ENCODE measurements around the gene TNKS1BP1. TPM values are rescaled to one million over a fixed set of nuclear protein-coding genes. Genes with fewer than 3 reads are reported as not detected.

Gene TNKS1BP1
- total RNA-seq, 2 experiments from 2014 or later, result 12.9 to 13.2 TPM

- no peak for DNase-seq
- Mint-ChIP-seq H3K4me3 (peak overlapping the region; percentile 66), H3K27ac (peak overlapping the region; percentile 66), H3K4me1 (ENCODE audit: low read depth) (peaks cover 36% of the 10 kb centered on the region), H3K9me3 (no peaks in the 10 kb centered on the region), H3K27me3 (no peaks in the 10 kb centered on the region), H3K36me3 (ENCODE audit: low read depth) (peaks cover 38% of the 10 kb centered on the region)
- CTCF ChIA-PET, result interaction anchor here (0.6 to 0.8 kb wide), 4 partner anchors 14 to 1268 kb away, joined by 3 to 4 read pairs (median 4); no protein-coding TSS in a partner anchor
- no peak for TF ChIP-seq CTCF (IDR thresholded peaks at IDR 0.05)
- Histone ChIP-seq H3K4me3 (ENCODE audit: low read length) (no peak overlapping the region), H3K27me3 (ENCODE audit: control insufficient read depth in 1 of 2, insufficient read depth in 2 of 2, low read length in 2 of 2) (no peaks in the 10 kb centered on the region), H3K36me3 (ENCODE audit: insufficient read depth, low read length) (peaks cover 14% of the 10 kb centered on the region), H3K4me1 (ENCODE audit: insufficient read depth, low read length) (peaks cover 28% of the 10 kb centered on the region), H3K9me3 (ENCODE audit: control insufficient read depth in 1 of 2, insufficient read depth in 1 of 2, low read length in 2 of 2) (no peaks in the 10 kb centered on the region), H3K27ac (ENCODE audit: low read depth in 1 of 2, low read length in 2 of 2) (no peak overlapping the region)
- intact Hi-C loops (cut with DNase I, micrococcal nuclease), result loop anchor here (10.0 kb wide), 3 partner anchors 423 to 1823 kb away; partner anchors contain the start of genes FAM111A (in 1 of the 2) and SELENOH (in 1 of the 2)
- POLR2A ChIA-PET, result interaction anchor here (0.6 to 1.1 kb wide), 2 partner anchors 9 to 10 kb away, joined by 5 read pairs; no protein-coding TSS in a partner anchor
- no peak for ATAC-seq (ENCODE audit: poor library complexity)
Observed at GRCh38 chr11:57321388-57322255, 3.1 kb downstream of the TNKS1BP1 start.

GRCh38 chr11:57320719-57321387 lies 3.9 kb downstream of the TNKS1BP1 start:
- Mint-ChIP-seq H3K9me3 (no peaks in the 10 kb centered on the region), H3K4me3 (peak overlapping the region; percentile 44), H3K36me3 (ENCODE audit: low read depth) (peaks cover 30% of the 10 kb centered on the region), H3K27ac (peak overlapping the region; percentile 66), H3K4me1 (ENCODE audit: low read depth) (peaks cover 30% of the 10 kb centered on the region), H3K27me3 (no peaks in the 10 kb centered on the region)
- ChIA-PET POLR2A (interaction anchor here (1.1 kb wide), 1 partner anchor 9 kb away, joined by 5 read pairs; no protein-coding TSS in a partner anchor), CTCF (interaction anchor here (0.6 to 0.8 kb wide), 2 partner anchors 13 to 25 kb away, joined by 4 read pairs; no protein-coding TSS in a partner anchor)
- Histone ChIP-seq H3K4me3 (ENCODE audit: low read length) (no peak overlapping the region), H3K36me3 (ENCODE audit: insufficient read depth, low read length) (peaks cover 10% of the 10 kb centered on the region), H3K4me1 (ENCODE audit: insufficient read depth, low read length) (peaks cover 20% of the 10 kb centered on the region), H3K9me3 (ENCODE audit: control insufficient read depth in 1 of 2, insufficient read depth in 1 of 2, low read length in 2 of 2) (no peaks in the 10 kb centered on the region), H3K27me3 (ENCODE audit: control insufficient read depth in 1 of 2, insufficient read depth in 2 of 2, low read length in 2 of 2) (no peaks in the 10 kb centered on the region), H3K27ac (ENCODE audit: low read depth in 1 of 2, low read length in 2 of 2) (no peak overlapping the region)
- no peak for TF ChIP-seq CTCF (IDR thresholded peaks at IDR 0.05)
- ATAC-seq (ENCODE audit: poor library complexity) (no peak), DNase-seq (no peak)
- intact Hi-C loops (cut with DNase I, micrococcal nuclease), result loop anchor here (10.0 kb wide), 3 partner anchors 424 to 1824 kb away; partner anchors contain the start of genes FAM111A (in 1 of the 2) and SELENOH (in 1 of the 2)

- ChIA-PET POLR2A (interaction anchor here (1.1 kb wide), 1 partner anchor 8 kb away, joined by 5 read pairs; no protein-coding TSS in a partner anchor), CTCF (interaction anchor here (0.8 kb wide), 1 partner anchor 25 kb away, joined by 4 read pairs; no protein-coding TSS in a partner anchor)
- Histone ChIP-seq H3K27me3 (ENCODE audit: control insufficient read depth in 1 of 2, insufficient read depth in 2 of 2, low read length in 2 of 2) (no peaks in the 10 kb centered on the region), H3K27ac (ENCODE audit: low read depth in 1 of 2, low read length in 2 of 2) (no peak overlapping the region), H3K4me1 (ENCODE audit: insufficient read depth, low read length) (peaks cover 16% of the 10 kb centered on the region), H3K4me3 (ENCODE audit: low read length) (no peak overlapping the region), H3K9me3 (ENCODE audit: control insufficient read depth in 1 of 2, insufficient read depth in 1 of 2, low read length in 2 of 2) (no peaks in the 10 kb centered on the region), H3K36me3 (ENCODE audit: insufficient read depth, low read length) (peaks cover 12% of the 10 kb centered on the region)
- DNase-seq (no peak), ATAC-seq (ENCODE audit: poor library complexity) (no peak)
- Mint-ChIP-seq H3K36me3 (ENCODE audit: low read depth) (peaks cover 24% of the 10 kb centered on the region), H3K9me3 (no peaks in the 10 kb centered on the region), H3K27ac (no peak overlapping the region), H3K27me3 (no peaks in the 10 kb centered on the region), H3K4me3 (no peak overlapping the region), H3K4me1 (ENCODE audit: low read depth) (peaks cover 24% of the 10 kb centered on the region)
- intact Hi-C loops (cut with DNase I, micrococcal nuclease), result loop anchor here (10.0 kb wide), 3 partner anchors 425 to 1825 kb away; partner anchors contain the start of genes FAM111A (in 1 of the 2) and SELENOH (in 1 of the 2)
- TF ChIP-seq CTCF (IDR thresholded peaks at IDR 0.05), result no peak
Observed at GRCh38 chr11:57320067-57320718, 4.6 kb downstream of the TNKS1BP1 start.

Measured in CD4-positive, alpha-beta T cell (primary cell).